ENCODE measurements around the gene RAB35. TPM values are rescaled to one million over a fixed set of nuclear protein-coding genes. Genes with fewer than 3 reads are reported as not detected.
"Not testable (repeated sequence)": the region's sequence is repeated elsewhere in the genome, so short reads cannot be mapped to it uniquely, and the experiment has no call there.

Gene RAB35
- polyA plus RNA-seq, 4 donors = 36.9 to 41.6 (median 39.2) TPM

DNA sequence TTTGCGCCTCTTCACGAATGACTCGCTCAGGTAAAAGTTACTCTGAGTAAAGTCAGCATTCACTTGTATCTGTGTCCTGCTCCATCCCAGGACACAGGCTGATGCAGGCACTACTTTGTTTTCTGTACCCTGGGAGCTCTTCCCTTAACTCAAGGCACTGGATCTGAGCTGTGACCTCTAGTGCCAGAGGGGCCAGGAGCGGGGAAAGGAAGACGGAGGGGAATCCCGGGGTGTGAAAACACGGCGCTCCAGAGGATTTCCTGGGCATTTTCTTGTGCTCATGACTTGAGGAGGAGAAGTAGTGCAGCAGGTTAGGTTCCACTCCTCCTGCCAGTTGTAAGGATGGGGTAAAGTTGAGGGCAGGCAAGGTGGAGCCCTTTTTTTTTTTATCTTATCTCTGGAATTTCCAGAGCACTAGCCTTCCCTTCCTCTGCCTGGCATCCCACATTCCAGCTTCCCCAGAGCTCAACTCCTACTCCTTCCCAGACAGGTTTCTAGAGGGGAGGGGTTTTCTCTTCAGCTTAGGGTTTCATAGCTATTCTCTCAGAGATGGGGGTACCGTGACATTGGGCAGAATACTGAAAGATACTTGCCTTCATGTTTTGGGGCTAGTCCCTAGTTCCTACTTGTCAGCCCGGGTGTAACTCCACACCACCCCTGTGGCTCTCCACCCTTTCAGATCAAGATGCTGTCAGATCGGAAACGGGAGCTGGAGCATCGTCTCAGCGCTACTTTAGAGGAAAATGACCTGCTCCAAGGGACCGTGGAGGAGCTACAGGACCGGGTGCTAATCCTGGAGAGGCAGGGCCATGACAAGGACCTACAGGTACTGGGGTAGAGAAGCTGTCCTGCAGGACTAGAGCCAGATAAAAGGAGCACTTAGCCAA is 52.3 kb downstream of the RAB35 start:
- DNase-seq (ENCODE audit: low read depth in 4 of 4, low spot score in 3 of 4) = no peak

DNA sequence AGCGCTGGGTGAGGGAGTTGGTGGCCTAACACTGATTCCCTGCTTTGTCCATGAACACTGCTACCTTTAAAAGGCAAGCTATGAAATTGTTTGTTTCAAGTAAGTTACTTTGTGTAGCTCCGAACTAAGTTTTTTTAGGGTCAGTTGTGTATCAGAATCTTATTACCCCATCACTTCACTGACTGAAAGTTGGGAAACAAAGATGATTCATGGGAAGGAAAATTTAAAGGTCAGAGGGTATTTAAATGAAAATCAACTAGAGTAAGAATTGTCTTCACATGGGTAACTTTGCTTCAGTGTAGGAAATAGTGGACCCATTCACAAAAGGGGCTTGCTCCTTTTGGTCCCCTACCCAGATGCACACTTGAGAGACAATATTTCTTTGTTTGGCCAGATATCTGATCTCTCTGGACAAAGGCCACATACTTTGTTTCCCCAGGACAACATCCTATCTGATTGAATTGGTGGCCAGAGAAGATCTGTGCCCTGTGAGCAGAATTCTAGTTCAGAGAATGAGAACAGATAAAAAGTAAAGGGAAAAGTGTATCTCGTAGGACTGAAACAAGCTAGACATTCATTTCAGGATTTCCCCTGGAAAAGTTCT is 53.5 kb downstream of the RAB35 start:
- DNase-seq (ENCODE audit: low read depth in 4 of 4, low spot score in 3 of 4) = no peak

DNA sequence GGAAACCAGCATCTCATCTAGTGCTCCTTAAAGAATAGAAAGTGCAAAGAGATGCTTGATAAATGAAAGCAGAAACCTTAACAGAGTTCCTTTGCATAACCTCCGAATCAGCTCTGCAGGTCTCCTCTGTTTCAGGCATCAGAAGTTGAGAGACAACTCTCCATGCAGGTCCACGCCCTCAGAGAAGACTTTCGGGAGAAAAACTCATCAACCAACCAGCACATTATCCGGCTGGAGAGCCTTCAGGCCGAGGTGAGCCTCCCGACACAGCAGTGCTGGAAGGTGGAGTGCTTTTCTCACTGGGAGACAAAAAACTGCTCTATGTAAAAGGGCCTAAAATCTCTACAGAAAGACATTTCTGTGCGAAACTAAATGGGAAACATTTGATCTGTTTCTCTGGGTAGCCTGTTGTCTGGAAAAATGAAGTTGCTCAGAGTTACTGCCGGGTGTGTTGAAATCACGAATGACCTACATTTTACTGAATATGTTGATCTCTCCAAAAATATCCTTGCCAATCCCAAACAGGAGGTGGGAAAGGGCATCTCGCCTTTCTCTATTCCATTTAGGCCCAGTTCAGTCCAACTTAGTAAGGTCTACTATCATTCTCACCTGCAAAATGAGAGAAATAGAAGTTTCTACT is 54.9 kb downstream of the RAB35 start:
- no peak for DNase-seq (ENCODE audit: low read depth in 4 of 4, low spot score in 3 of 4)

DNA sequence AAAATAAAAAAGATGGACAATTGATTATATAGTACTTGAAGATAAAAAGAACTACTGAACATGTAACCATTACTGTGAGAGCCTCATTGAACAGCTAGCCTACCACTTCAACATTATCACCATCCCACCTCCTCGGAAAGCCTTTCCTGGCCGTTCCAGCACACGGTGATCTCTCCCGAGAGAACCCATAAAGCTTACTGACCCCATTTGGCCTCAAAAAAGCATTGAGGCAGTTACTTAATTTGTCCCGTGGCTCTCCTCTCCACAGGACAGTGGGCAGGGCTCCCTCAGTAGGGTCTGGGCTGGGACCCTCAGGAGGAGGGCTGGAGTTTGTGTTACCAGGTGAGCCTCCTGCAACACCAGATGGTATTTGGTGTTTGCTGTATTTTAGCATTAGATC is 55.8 kb downstream of the RAB35 start:
- no peak for DNase-seq (ENCODE audit: low read depth in 4 of 4, low spot score in 3 of 4)

DNA sequence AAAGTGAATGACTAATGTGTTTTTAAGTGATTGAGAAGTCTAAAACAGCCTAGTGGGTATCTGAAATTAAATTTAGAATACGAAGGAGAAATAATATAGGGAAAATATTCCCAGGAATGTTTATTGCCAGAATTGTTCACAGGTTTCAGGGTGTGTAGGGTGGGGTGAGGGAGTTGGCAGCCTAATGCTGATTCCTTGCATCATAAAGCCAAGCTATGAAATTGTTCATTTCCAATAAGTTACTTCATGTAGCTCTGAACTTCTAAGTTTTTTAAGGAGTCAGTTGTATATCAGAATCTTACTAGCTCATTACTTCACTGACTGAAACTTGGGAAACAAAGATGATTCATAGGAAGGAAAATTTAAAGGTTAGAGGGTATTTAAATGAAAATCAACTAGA is 56.4 kb downstream of the RAB35 start:
- DNase-seq (ENCODE audit: low read depth in 4 of 4, low spot score in 3 of 4) = no peak

DNA sequence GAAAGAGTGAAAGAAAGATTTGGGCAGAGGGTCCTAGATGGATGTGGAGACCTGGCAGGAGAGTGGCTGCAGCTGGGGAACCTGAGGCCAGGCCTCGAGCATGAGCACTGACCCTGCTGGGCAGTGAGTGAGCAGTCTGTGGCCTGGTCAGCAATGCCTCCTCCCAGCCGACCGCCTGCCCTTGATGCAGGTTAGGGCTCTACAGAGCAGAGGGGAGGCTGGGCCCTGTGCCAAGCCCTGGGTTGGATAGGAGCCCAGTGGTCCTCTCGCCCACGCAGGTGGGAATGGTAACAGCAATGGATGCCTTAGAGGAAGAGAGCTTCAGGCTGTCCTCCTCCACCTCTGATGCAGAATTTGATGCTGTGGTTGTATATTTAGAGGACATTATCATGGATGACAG is 59.8 kb downstream of the RAB35 start:
- DNase-seq (ENCODE audit: low read depth in 4 of 4, low spot score in 3 of 4) = no peak

DNA sequence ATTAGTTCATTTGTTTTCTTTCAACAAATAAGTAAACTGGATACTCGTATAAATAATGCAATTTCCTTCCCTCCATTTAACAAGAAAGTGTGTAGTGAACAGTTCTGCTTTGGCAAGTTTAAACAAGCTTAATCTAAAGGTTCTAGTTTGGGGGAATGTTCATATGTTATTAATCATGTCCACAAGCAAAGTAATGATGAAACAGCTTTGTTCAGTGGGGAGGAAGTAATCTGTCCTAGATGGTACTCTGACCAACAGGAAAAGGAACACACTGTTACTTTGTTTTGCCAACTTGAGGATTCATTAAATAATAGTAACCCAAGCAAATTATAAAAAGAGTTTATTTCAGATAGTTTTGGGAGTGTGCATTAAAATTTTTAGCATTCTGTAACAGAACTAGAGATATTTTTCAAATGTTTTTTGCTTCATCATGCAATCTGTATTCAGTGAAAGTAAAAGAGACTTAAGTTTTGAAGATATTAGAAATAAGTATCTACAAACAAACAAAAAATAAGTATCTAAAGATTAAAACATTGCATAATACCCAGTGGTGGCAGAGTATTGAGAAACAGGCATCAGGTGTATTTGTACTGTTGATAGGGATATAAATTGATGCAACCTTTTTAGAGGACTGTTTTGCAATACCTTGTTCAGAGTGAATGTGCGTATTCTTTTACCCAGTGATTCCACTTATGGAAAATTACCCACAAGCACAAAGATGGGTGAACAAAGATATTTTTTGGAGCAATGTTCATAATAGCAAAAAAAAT is 61.1 kb downstream of the RAB35 start:
- no peak for DNase-seq (ENCODE audit: low read depth in 4 of 4, low spot score in 3 of 4)

DNA sequence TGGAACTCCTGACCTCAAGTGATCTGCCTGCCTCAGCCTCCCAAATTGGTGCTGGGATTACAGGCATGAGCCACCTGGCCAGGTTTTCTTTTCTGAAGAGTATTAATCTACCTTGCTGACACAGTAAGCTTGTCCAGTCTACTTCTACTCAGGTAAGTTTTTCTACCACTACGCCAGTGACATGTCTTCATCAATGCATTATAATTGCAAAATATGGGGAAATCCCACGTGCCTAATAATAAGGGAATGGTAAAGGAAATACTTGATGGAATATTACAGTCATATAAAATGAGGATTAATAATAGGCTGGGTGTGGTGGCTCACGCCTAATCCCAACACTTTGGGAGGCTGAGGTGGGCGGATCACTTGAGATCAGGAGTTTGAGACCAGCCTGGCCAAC is 62.3 kb downstream of the RAB35 start:
- no peak for DNase-seq (ENCODE audit: low read depth in 4 of 4, low spot score in 3 of 4)

DNA sequence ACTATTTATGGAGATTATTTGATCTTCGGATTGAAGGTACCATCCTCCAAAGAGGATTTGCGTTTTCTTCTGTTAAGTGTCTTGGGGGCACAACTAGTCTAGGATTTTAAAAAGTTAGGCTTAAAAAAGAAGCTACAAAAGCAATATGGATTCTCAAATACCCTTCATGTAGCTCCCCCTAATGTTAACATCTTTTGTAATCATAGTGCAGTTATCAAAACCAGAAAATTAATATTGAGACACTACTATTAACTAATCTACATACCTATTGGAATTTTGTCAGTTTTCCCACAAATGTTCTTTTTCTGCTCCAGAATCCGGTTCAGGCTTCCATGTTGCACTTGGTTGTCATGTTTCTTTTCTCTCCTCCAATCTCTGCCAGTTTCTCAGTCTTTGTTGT is 65.0 kb downstream of the RAB35 start:
- no peak for DNase-seq (ENCODE audit: low read depth in 4 of 4, low spot score in 3 of 4)

DNA sequence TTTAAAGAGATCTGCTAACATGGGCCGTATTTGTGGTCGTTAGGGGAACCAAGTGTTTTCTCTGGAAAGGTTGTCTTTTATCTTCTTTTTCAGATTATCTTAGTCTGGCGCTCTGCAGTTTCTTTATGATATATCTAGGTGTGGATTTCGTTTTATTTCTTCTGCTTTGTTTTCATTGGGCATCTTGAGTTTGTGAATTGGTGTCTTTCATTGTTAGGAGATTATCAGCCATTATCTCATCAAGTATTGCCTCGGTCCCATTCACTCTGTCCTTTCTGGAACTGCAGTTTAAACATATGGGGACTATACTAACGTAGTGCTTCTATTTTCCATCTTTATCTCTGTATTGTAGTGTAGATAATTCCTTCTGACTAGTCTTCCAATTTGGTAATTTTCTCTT is 67.1 kb downstream of the RAB35 start:
- no peak for DNase-seq (ENCODE audit: low read depth in 4 of 4, low spot score in 3 of 4)

DNA sequence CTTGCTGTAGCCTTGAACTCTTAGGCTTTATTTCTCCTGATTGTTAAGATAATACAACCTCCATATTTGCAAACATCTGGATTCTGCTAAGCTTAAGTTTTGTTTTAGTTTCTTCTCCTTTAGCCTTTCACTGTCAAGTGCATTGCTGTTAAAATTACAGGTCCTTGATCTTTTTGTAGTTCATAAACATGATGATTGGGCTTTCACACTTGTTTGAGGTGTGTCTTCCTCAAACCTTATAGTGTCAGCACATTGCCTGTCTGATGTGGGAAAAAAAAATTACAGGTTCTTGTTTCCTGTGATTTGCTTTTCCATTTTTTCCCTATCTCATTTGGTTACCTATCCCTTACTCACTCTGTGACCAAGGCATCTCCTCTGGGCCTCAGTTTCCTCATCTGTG is 68.3 kb downstream of the RAB35 start:
- DNase-seq (ENCODE audit: low read depth in 4 of 4, low spot score in 3 of 4) = no peak

DNA sequence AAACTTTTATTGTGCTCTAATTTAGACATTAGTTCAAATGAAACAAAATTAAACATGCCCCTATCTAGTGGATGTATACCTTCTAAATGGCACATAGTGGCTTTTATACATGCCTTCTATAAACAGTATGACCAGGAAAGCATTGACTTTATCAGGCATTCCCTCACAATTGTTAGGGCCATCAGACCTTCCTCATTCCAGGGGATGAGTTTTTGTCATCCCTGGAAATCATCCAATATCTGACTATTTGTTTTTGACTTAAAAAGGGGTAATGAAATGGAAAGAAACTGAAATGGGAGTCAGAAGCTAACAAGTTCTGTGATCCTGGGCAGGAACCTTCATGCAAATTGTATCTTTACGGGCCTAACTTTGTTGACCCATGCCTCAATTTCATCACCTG is 69.5 kb downstream of the RAB35 start:
- DNase-seq (ENCODE audit: low read depth in 4 of 4, low spot score in 3 of 4) = no peak

DNA sequence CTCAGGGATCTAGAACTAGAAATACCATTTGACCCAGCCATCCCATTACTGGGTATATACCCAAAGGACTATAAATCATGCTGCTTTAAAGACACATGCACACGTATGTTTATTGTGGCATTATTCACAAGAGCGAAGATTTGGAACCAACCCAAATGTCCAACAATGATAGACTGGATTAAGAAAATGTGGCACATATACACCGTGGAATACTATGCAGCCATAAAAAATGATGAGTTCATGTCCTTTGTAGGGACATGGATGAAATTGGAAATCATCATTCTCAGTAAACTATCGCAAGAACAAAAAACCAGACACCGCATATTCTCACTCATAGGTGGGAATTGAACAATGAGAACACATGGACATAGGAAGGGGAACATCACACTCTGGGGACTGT is 71.2 kb downstream of the RAB35 start:
- DNase-seq (ENCODE audit: low read depth in 4 of 4, low spot score in 3 of 4) = not testable (repeated sequence)

Other genes starting within 250 kb of the RAB35 start
- gene CIT, start 239.4 kb downstream of the RAB35 start, polyA plus RNA-seq (ENCODE audit: insufficient read length in 4 of 4) = 10 to 100 TPM; 15.2 to 16.3 (median 16.1) TPM
- gene BICDL1, start 127.5 kb downstream of the RAB35 start, polyA plus RNA-seq (ENCODE audit: insufficient read length in 4 of 4) = 10 to 100 TPM; 29.9 to 39.4 (median 33.3) TPM
- gene GCN1, start 78.0 kb upstream of the RAB35 start, polyA plus RNA-seq (ENCODE audit: insufficient read length in 4 of 4) = 10 to 100 TPM; 44.9 to 55.4 (median 51.4) TPM
- 1,000 to 10,000 TPM; 2,681 to 3,216 (median 2,786) TPM for gene RPLP0, start 84.4 kb upstream of the RAB35 start, polyA plus RNA-seq (ENCODE audit: insufficient read length in 4 of 4)
- gene PXN, start 149.0 kb upstream of the RAB35 start, polyA plus RNA-seq (ENCODE audit: insufficient read length in 4 of 4) = 10 to 100 TPM; 71.9 to 79.4 (median 76.3) TPM
- gene RNU4-2, start 175.2 kb upstream of the RAB35 start, polyA plus RNA-seq (ENCODE audit: insufficient read length in 4 of 4) = under 1 TPM in 1 of 4 donors, not detected in 3; 0.47 TPM
- gene RNU4-1, start 176.5 kb upstream of the RAB35 start, polyA plus RNA-seq (ENCODE audit: insufficient read length in 4 of 4) = not detected
- 1 to 10 TPM; 2.7 to 5.7 (median 3.9) TPM for gene SIRT4, start 185.6 kb upstream of the RAB35 start, polyA plus RNA-seq (ENCODE audit: insufficient read length in 4 of 4)
- gene PLA2G1B, start 211.0 kb upstream of the RAB35 start, polyA plus RNA-seq (ENCODE audit: insufficient read length in 4 of 4) = under 1 TPM; 0.31 to 0.73 (median 0.42) TPM

Data from right renal pelvis (tissue), 4 donors.